Skin epidermis (tissue), 12 donors: ENCODE data around the gene ST3GAL3.

Experiments
- H3K27ac ChIP-seq, 21 experiments: fragments of 200-600 bp; sonication (generic) in 11 of 21; one replicate each; pipeline ENCODE4 v1.5.0; 2020; ENCODE audit warnings: mild to moderate bottlenecking in 3 of 21, inconsistent platforms in 2 of 21, moderate library complexity in 2 of 21
- H3K4me3 ChIP-seq, 7 experiments: fragments of 200-600 bp; sonication (generic) in 2 of 7; one replicate each; pipeline ENCODE4 v1.5.0; 2020; ENCODE audit warnings: inconsistent platforms in 2 of 7, mild to moderate bottlenecking in 2 of 7, moderate library complexity in 1 of 7

Gene ST3GAL3, protein sequence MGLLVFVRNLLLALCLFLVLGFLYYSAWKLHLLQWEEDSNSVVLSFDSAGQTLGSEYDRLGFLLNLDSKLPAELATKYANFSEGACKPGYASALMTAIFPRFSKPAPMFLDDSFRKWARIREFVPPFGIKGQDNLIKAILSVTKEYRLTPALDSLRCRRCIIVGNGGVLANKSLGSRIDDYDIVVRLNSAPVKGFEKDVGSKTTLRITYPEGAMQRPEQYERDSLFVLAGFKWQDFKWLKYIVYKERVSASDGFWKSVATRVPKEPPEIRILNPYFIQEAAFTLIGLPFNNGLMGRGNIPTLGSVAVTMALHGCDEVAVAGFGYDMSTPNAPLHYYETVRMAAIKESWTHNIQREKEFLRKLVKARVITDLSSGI

DNA sequence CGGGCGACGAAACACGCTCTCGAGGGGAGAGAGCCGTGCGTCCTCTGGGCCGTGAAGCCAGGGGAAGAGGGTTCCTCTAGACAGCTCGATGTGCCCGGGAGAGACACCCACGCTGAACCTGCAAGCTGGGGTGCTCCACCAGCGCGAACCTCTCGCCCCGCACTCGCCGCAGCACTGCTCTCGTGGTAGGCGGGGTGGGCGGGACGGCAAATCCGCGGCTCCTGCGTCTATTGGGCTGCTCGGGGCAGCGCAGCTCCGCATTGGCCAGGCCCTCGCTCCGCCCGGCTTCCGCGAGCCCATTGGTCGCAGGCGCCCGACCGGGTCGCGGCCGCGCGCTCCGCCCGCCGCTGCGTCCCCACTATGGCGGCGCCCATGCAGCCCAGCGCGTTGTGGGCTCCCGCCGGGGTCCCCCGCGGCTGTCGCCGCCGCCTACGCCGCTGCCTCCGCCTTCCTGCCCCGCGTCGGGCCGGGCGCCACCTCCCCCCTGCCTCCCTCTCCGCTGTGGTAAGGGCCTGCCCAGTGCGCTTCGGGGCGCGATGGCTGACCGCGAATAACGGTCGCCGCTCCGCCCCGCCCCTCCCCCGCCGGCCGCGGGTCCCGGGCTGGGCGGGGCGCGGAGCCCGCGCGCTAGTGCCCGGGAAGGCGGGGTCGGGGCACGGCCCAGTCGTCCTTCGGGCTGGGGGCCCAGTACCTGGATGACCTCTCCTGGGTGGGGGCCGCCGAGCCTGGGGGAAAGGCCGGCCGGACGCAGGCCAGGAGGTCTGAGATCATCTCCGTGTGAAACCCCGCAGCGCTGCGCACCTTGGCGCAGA, at the start of gene ST3GAL3:
Gene ST3GAL3, plus strand, starts transcription at position 347 of the 812 bp plus-strand sequence. CDS start 28,727 bp downstream, outside the sequence.
- peak within 1 kb of the TSS; percentile 27 to 89 (median 79) for H3K27ac ChIP-seq
- peak within 1 kb of the TSS; percentile 61 to 100 (median 90) for H3K4me3 ChIP-seq

DNA sequence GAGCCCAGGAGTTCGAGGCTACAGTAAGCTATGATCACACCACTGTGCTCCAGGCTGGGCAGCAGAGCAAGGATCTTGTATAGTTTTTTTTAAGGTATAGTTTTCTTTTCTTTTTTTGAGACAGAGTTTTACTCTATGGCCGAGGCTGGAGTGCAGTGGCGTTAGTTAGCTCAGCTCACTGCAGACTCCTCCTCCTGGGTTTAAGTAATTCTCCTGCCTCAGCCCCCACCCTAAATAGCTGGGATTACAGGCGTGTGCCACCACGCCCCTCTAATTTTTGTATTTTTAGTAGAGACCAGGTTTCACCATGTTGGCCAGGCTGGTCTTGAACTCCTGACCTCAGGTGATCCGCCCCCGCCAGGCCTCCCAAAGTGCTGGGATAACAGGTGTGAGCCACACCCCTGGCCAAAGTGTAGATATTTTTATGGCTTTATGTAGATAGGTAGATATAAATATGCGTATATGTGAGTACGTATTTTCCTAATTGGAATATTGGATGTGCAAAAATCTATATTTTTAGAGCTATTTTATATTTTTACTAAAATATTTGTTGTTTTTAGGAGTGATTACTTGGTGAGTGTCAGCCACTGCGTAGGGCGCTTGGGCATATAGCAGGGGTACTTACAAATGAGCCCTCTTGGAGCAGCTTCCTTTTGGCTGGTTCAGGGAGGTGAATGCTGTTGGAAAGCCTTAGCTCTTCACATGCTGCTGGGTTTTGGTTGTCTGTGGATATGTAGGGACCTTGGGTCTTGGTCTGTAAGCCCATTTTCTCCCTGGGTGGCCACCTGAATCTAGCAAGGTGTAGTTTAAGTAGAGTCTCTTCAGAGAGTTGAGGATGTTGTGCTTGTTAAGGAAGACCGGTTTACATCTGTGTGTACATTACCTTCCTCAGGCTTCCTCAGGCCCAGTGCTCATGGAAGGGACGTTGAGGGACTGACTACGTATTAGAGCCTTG, 47.8 kb upstream of the ST3GAL3 start:
- Histone ChIP-seq H3K4me3 (no peak overlapping the region), H3K27ac (no peak overlapping the region)

DNA sequence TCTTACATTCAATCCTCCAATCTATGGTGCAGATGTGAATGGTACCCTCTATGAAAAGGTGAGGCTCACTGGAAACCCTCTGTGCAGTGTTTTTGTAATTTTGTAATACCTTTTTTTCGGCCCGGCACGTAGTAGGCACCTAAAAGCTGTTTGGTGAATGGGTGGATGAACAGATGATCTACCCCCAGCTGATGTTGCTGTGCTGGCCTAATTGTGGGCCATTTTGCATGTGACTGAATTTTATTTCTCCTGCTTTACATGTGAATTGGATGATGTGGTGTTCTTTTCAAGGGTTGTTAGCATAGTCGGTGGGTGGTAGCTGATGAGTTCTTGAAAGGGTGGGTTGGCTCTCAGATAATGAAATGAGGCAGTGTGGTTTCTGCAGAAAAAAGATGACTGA, 47.0 kb upstream of the ST3GAL3 start:
- peak overlapping the region in 1 of 21 experiments; percentile 10 for H3K27ac ChIP-seq
- H3K4me3 ChIP-seq, result no peak overlapping the region

DNA sequence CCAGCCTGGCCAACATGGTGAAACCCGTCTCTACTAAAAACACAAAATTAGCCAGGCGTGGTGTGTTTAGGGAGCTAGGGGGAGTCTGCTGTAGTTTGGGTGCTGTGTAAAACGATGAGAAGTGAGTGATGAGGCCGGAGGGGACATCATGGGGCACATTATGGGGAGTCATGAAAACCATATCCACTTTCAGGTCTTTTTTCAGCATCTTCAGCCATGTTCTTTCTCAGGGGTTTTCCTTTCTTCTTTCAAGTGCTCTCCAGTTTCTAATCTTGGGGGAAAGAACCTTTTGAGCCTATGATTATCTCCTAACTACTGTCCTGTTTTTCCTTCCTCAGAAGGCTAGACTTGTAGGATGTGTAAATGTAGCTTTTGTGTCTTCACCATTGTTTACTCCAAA, 43.0 kb upstream of the ST3GAL3 start:
- H3K4me3 ChIP-seq, result no peak overlapping the region
- H3K27ac ChIP-seq, result no peak overlapping the region

DNA sequence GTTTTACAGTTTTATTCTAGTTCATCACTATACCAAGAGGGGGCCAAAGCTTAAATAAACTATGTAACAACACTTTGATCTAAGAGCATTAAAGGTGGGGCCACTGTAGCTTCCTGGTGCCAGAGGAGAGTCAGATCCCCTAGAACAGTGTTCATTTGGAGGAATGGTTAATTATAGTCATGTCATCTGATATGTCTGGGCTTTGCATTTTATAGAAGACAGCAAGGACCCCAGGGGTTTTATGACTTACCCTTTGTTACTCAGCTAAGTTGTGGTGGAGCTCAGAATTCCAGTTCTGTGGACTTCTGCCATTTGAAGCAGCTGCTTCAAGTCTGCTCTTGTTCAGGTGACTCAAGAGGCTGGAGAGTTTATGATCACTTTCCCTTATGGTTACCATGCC, 40.7 kb upstream of the ST3GAL3 start:
- no peak overlapping the region for H3K4me3 ChIP-seq
- peak overlapping the region in 5 of 21 experiments; percentile 1 to 40 (median 31) for H3K27ac ChIP-seq

DNA sequence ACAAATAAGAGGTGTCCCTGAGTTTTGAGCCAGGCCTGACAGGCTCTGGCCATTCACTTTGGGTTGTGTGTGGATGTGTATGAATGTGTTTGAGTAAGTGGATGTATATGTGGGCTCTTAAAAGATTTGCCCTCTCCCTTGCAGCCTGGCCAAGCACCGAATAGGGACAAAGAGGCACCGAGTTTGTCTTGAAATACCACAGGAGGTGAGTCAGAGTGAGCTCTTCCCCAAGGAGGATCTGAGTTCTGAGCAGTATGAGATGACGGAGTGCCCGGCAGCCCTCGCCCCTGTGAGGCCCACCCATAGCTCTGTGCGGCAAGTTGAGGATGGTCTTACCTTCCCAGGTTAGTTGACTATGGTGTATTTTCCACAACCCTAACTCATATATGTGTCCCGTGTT, 38.4 kb upstream of the ST3GAL3 start:
- no peak overlapping the region for H3K27ac ChIP-seq
- no peak overlapping the region for H3K4me3 ChIP-seq

DNA sequence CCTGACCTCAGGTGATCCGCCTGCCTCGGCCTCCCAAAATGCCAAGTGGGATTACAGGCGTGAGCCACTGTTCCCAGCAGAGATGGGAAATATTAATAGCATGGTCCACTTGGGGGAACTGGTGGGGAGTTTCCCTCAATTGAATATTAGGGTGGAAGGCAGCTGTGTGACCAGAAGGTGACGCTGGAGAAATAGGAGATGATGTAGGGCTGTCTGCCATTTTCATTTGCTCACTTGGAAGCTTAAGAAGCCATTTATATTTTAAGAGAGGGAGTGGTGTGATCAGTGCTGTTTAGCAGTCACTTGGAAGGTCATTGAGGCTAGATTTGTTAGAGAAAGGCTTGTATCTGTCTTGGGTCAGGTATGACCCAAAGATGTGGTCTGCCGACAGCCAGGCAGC, 37.5 kb upstream of the ST3GAL3 start:
- no peak overlapping the region for H3K27ac ChIP-seq

DNA sequence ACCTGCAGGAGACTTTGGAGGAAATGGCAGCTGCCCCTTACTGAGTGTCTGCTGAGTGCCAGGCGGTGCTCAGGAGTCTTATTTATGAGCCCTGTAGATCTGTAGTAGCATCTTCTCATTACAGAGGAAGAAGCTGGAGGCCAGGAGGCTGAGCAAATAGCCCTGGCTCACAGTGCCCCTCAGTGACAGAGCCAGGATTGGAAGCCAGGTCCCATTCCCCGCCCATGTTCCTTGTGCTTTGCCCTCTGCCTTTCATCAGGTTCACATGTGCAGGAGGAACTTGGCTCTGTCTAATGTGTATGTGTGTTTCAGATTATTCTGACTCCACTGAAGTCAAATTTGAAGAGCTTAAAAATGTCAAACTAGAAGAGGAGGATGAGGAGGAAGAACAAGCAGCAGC, 36.1 kb upstream of the ST3GAL3 start:
- H3K27ac ChIP-seq, result peak overlapping the region in 4 of 21 experiments; percentile 18 to 35 (median 24)
- H3K4me3 ChIP-seq, result no peak overlapping the region

More for the DNA sequence above, 37.5 kb upstream of the ST3GAL3 start:
- no peak overlapping the region for H3K4me3 ChIP-seq

DNA sequence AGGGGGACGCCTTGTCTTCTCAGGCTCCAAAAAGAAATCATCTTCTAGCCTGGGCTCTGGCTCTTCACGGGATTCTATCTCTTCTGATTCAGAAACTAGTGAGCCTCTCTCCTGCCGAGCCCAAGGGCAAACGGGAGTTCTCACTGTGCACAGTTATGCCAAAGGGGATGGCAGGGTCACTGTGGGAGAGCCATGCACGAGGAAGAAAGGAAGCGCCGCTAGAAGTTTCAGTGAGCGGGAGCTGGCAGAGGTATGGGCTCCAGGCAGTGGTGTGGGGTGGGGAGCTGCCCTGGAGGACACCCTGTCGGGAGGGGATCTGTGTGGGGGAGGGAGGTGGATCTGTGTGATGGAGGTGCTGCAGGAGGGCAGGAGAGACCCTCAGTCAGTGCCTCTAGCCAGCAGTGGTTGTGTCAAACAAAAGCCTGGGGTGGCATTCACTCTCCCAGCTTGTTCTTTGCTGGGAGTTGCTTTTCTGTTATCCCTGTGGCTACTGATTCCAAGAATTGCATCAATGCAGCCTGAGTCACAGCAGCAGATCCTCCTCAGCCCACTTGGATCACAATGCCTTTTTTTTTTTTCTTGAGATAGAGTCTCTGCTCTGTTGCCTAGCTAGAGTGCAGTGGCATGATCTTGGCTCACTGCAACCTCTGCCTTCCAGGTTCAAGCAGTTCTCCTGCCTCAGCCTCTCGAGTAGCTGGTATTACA, 35.6 kb upstream of the ST3GAL3 start:
- Histone ChIP-seq H3K27ac (peak overlapping the region in 5 of 21 experiments; percentile 18 to 35 (median 29)), H3K4me3 (no peak overlapping the region)

DNA sequence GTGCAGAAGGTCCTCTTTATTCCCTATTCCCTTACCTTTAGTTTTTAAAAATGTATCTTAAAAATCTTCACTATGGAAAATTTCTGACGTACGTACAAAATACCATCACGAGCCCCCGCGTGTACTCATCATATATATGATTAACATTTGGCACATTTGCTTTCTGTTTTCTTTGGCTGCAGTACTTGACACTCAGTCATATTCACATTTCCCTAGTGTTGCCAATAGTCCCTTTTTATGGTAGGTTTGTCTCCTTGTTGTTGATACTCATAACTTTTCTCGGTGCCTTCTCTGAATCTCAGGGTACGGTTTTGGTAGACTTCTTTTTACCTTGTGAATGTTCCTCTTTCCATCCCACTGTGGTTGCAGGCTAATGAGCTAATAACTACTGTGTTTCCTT, 34.1 kb upstream of the ST3GAL3 start:
- H3K27ac ChIP-seq, result no peak overlapping the region

DNA sequence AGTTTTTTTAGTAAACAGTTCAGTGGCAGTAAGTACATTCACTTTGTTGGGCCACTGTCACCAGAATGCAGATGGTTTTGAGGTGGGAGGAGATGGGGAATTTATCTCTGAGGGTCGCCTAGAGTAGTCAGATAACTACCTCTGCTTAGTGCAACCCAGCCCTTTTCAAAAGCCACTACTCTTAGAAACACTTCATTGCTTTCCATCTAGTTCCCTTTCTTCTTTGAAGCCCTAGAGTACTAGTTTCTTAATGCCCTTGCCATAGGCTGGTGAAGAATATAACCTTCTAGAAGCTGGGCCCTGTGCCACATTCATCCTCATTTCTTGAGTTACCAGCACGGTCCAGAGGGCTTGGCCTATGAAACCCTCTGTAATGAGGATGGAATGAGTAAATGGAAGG, 28.4 kb upstream of the ST3GAL3 start:
- no peak overlapping the region for H3K4me3 ChIP-seq
- no peak overlapping the region for H3K27ac ChIP-seq

More for the DNA sequence above, 34.1 kb upstream of the ST3GAL3 start:
- no peak overlapping the region for H3K4me3 ChIP-seq

DNA sequence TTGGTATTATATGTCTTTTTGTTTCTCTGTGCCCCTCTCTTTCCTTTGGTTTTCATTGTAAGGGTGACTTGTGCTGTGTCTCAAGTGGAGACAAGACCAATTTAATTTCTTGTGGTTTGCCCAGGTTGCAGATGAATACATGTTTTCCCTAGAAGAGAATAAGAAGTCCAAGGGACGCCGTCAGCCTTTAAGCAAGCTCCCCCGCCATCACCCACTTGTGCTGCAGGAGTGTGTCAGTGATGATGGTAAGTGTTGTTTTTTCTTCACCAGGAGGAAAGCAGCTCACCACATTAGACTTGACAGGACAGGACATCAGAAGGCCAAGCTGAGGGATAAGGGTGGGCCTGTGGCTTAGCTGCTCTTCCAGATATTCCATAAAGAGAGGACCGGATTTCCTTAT, 23.8 kb upstream of the ST3GAL3 start:
- Histone ChIP-seq H3K27ac (no peak overlapping the region), H3K4me3 (no peak overlapping the region)

DNA sequence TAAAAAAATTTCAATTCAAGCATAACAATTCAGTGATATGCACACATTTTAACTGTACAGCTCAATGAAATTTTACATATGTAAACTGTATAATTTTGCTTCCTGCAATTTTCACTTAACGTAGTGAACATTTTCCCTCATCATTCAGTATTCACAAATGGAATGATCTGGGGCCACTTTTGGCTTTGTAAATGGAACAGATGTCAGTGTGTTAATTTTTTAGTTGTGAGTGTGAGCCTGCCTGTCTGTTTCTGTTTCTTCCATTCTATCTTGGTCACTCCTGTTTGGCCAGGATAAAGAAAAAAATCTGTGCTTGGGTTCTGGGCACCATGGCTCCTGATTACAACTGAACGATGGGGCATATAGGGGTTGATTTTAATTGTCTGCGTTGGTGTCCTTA, 20.5 kb upstream of the ST3GAL3 start:
- no peak overlapping the region for H3K4me3 ChIP-seq

DNA sequence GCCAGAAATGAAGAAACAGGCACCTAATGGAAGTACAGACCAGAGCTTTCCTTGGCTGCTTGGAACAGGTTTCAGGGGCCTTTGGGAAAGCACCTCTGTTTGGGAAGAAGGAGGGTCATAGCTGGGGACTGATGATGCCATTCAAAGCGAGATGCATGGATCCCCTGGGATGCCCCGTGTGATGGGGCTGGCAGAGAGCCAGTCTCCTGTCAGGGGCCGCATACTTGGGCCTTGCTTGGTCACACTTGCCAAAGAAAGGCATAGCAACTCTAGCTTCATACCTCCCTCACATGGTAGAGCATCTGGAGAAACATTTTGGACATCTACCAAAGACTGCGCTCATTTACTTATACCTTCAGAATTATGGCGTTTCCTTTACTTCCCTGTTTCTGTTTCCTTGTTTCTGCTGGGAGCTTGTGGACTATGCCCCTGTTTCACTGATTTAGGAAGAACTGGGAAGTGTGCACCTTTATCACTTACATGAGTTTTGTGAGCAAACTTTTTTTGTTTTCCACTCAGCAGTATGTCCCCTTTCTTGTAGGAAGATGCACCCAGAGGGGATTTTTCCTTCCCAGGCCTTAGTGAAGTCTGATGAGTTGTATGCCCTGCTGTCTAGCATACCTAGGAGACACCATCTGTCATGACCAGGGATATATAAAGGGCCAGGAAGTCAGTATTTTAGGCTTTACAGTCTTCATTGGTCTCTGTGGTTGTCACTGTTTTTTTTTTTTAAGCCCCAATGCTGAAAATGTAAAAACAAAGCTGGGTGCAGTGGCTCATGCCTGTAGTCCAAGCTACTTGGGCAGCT, 19.8 kb upstream of the ST3GAL3 start:
- Histone ChIP-seq H3K4me3 (no peak overlapping the region), H3K27ac (no peak overlapping the region)

More for the DNA sequence above, 20.5 kb upstream of the ST3GAL3 start:
- H3K27ac ChIP-seq, result no peak overlapping the region

DNA sequence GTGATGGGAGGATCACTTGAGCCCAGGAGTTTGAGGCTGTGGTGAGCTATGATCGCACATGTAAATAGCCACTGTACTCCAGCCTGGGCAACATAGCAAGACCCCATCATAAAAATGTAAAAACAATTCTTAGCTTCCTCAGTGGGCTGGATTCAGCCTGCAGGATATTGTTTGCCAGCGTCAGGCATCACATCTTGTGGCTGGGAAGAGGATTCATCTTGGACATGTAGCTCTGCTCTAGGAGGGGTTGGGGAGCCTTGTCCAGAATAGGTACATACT, 19.3 kb upstream of the ST3GAL3 start:
- Histone ChIP-seq H3K27ac (no peak overlapping the region), H3K4me3 (no peak overlapping the region)

DNA sequence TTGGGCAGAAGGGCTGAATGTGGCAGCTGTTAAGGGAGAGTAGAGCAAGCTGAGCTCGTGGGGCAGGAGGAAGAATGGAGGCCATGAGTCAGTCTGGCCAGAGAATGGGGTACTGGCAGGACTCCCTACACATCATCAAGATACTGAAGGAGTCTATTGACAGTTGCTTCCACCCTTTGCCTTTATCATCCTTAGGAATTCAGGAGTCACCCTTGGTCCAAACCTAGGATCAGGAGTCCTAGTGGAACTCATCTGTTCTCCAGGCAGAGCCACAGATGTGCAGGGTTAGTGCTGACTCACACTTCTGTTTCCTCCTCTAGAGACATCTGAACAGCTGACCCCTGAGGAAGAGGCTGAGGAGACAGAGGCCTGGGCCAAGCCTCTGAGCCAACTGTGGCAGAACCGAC, 18.7 kb upstream of the ST3GAL3 start:
- H3K27ac ChIP-seq, result no peak overlapping the region
- H3K4me3 ChIP-seq, result no peak overlapping the region

DNA sequence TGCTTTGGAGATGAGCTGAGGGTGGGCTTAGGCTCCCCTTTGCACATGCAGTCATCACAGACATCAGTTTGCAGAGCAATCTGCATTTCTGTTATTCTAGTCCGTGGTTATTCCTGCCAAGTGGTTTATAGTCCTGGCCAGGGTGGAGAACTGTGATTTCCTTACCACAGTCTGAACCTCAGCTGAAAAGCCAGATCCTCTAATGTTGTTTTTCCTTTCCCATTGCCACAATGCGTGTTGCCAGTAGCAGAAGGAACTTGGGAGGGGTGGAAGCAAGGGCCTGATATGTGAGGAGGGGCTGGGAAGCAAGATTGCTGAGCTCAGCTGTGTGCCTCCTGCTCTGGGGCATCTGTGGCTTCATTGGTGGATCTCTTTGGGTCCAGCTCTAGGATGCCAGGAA, 18.0 kb upstream of the ST3GAL3 start:
- Histone ChIP-seq H3K4me3 (no peak overlapping the region), H3K27ac (no peak overlapping the region)
